Erythroblast (primary cell): ENCODE results near the gene PARS2.

ENCODE experiments used
- GATA1 ChIP-seq: IDR thresholded peaks from 2 replicates; pipeline ENCODE4 v1.6.1; 2011; ENCODE audit warnings: low read depth, mild to moderate bottlenecking, control low read depth, low read length, moderate library complexity
- POLR2A ChIP-seq: IDR thresholded peaks from 2 replicates; pipeline ENCODE4 v1.6.1; 2011; ENCODE audit warnings: mild to moderate bottlenecking, low read length

GRCh38 chr1:54754045-54754444, 10.3 kb downstream of the PARS2 start:
- TF ChIP-seq POLR2A, result no peak
- TF ChIP-seq GATA1, result no peak
